BJ (cell line): ENCODE results near the gene PTGFRN. TPM values are rescaled to one million over a fixed set of nuclear protein-coding genes. Genes with fewer than 3 reads are reported as not detected.

Experiments
- CTCF ChIA-PET: fragments of 350-600 bp; formaldehyde crosslinking; extraction: SDS; loops from one replicate; lab custom pipeline; 2021; ENCODE audit warnings: antibody characterized with exemption, inconsistent platforms; lab: Yijun Ruan, JAX
- POLR2A ChIA-PET: fragments of 300-600 bp; sonication (Branson Sonifier 250); formaldehyde crosslinking; extraction: SDS; loops from one replicate; lab custom pipeline; 2021; ENCODE audit warnings: antibody characterized with exemption; lab: Charles Lee
- DNase-seq: peaks from one replicate; pipeline ENCODE4 v3.0.0-alpha.2; 2011; ENCODE audit warnings: low read depth
- H3K27me3 ChIP-seq: 2 replicates; pipeline ENCODE4 v1.6.0; 2011; ENCODE audit warnings: low read length; ENCODE audit not compliant: control insufficient read depth, insufficient read depth
- H3K36me3 ChIP-seq: 2 replicates; pipeline ENCODE4 v1.5.1; 2011; ENCODE audit warnings: low read length; ENCODE audit not compliant: control insufficient read depth, insufficient read depth
- H3K4me3 ChIP-seq: 2 replicates; pipeline ENCODE4 v1.5.1; 2011; ENCODE audit warnings: low read depth, mild to moderate bottlenecking, control low read depth, low read length
- CTCF ChIP-seq: IDR thresholded peaks from 2 replicates; pipeline ENCODE4 v1.5.1; 2011; ENCODE audit warnings: low read depth, mild to moderate bottlenecking, control low read depth, inconsistent platforms, low read length, moderate library complexity; ENCODE audit not compliant: insufficient read depth
- polyA plus RNA-seq: library from polyadenylated mRNA; depleted of rRNA; stranded (reverse); fragments of >200 nt; gene quantifications from 2 replicates; pipeline ENCODE4 v1.2.3, GENCODE V29; 2011

Gene PTGFRN
- polyA plus RNA-seq, 1 experiment, result 3.1 TPM

DNA sequence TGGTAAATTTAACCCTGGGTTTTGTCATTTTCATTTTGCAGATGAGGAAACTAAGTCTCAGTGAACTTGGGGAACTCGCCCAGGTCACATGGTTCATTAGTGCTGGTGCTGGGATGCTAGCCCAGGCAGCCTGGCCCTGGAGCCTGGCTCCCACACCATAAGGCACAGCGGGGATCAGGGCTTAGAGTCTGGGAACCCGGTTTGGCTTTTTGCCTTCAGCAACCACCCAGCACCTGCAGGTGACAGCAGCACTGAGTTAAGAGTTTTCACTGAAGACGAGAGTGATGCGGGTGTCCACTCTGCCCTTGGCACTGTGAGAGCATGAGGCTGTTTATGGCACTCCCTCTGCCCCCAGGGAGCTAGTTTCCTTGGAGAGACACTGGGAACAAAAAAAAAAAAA, 73.4 kb downstream of the PTGFRN start:
- TF ChIP-seq CTCF, result no peak
- no peak for DNase-seq
- POLR2A ChIA-PET, result no interaction called here
- Histone ChIP-seq H3K4me3 (no peak overlapping the region), H3K36me3 (no peaks in the 10 kb centered on the region), H3K27me3 (no peaks in the 10 kb centered on the region)
- CTCF ChIA-PET, result no interaction called here

DNA sequence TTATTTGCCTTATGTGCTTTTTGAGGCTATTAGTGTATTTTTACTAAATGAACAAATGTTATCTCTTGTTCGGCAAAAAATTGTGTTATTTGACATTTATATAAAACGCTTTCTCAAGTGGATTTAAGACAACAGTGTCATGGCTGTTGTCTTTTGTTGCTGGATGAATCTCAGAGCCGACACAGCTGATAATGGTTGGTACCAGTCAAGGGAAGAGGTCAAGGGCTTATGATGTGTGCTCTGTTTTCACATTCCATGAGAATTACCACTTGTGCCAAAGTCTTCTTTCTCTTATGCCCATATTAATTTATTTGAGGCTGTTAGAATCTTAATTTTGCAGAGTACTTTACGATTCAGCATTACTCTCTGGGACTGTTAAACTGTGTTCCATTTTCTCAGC, 74.0 kb downstream of the PTGFRN start:
- Histone ChIP-seq H3K36me3 (no peaks in the 10 kb centered on the region), H3K4me3 (no peak overlapping the region), H3K27me3 (no peaks in the 10 kb centered on the region)
- CTCF ChIA-PET, result no interaction called here
- POLR2A ChIA-PET, result no interaction called here
- no peak for TF ChIP-seq CTCF
- no peak for DNase-seq

GRCh38 chr1:116984406-116985160, 74.9 kb downstream of the PTGFRN start:
- ChIA-PET CTCF (interaction anchor here (1.2 kb wide), 1 partner anchor 10 kb away, joined by 3 read pairs; no protein-coding TSS in a partner anchor), POLR2A (no interaction called here)
- Histone ChIP-seq H3K27me3 (no peaks in the 10 kb centered on the region), H3K4me3 (no peak overlapping the region), H3K36me3 (no peaks in the 10 kb centered on the region)
- no peak for DNase-seq
- no peak for TF ChIP-seq CTCF

- POLR2A ChIA-PET, result no interaction called here
- no peaks in the 10 kb centered on the region for H3K27me3 ChIP-seq
- TF ChIP-seq CTCF, result no peak
- H3K36me3 ChIP-seq, result no peaks in the 10 kb centered on the region
- CTCF ChIA-PET, result no interaction called here
- H3K4me3 ChIP-seq, result no peak overlapping the region
- DNase-seq, result no peak
Measured at GRCh38 chr1:116986421-116987255, 76.9 kb downstream of the PTGFRN start.

GRCh38 chr1:116987256-116987555, 77.5 kb downstream of the PTGFRN start:
- H3K4me3 ChIP-seq, result no peak overlapping the region
- no peaks in the 10 kb centered on the region for H3K27me3 ChIP-seq
- CTCF ChIA-PET, result no interaction called here
- DNase-seq, result no peak
- no peaks in the 10 kb centered on the region for H3K36me3 ChIP-seq
- POLR2A ChIA-PET, result no interaction called here
- TF ChIP-seq CTCF, result no peak
